ENCODE results near the gene GDPD5.
A peak's percentile ranks its signal among the peaks of the same experiment; 100 is the strongest.

Gene GDPD5

GRCh38 chr11:75402002-75402773, 123.6 kb downstream of the GDPD5 start:
- no peak for DNase-seq (ENCODE audit: low read depth in 2 of 2)

- no peak for DNase-seq (ENCODE audit: low read depth in 2 of 2)
Observed at GRCh38 chr11:75400146-75400865, 125.4 kb downstream of the GDPD5 start.

GRCh38 chr11:75399344-75400145, 126.2 kb downstream of the GDPD5 start, which contains the start of gene RPS3:
Gene RPS3 (plus strand): TSS chr11:75399518. CDS start chr11:75399548, 30 bp downstream.
- peak; percentile 68 to 76 for DNase-seq (ENCODE audit: low read depth in 2 of 2)

DNA sequence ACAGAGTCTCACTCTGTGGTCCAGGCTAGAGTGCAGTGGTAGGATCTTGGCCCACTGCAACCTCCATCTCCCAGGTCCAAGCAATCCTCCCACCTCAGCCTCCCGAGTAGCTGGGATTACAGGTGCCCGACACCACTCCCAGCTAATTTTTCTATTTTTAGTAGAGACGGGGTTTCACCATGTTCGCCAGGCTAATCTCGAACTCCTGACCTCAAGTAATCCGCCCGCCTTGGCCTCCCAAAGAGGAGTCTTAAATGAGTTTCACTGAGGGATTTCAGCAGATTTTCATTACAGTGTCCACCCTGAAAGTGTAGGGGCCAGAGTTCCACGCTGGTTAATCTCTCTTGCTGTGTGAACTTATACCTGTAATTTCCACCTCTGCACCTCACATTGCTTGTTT, 126.8 kb downstream of the GDPD5 start:
- DNase-seq (ENCODE audit: low read depth in 2 of 2): no peak

- DNase-seq (ENCODE audit: low read depth in 2 of 2): no peak
Observed at GRCh38 chr11:75394085-75394840, 131.5 kb downstream of the GDPD5 start.

- DNase-seq (ENCODE audit: low read depth in 2 of 2): no peak
Observed at GRCh38 chr11:75389925-75390324, 135.8 kb downstream of the GDPD5 start.

DNA sequence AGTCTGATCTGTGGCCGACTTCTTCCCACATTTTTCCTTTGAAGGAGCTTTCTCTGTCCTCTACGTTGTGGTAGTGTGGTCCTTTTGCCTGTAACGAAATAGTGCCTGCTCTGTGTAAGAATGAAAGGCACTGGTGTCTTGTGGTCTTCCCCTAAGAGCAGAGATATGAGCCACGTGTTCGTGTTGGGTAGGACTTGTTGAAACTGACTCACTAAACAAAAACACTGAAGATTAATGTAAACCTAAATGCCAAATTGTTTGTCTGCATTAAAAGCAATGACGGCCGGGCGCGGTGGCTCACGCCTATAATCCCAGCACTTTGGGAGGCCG, 136.5 kb downstream of the GDPD5 start:
- DNase-seq (ENCODE audit: low read depth in 2 of 2): no peak

DNA sequence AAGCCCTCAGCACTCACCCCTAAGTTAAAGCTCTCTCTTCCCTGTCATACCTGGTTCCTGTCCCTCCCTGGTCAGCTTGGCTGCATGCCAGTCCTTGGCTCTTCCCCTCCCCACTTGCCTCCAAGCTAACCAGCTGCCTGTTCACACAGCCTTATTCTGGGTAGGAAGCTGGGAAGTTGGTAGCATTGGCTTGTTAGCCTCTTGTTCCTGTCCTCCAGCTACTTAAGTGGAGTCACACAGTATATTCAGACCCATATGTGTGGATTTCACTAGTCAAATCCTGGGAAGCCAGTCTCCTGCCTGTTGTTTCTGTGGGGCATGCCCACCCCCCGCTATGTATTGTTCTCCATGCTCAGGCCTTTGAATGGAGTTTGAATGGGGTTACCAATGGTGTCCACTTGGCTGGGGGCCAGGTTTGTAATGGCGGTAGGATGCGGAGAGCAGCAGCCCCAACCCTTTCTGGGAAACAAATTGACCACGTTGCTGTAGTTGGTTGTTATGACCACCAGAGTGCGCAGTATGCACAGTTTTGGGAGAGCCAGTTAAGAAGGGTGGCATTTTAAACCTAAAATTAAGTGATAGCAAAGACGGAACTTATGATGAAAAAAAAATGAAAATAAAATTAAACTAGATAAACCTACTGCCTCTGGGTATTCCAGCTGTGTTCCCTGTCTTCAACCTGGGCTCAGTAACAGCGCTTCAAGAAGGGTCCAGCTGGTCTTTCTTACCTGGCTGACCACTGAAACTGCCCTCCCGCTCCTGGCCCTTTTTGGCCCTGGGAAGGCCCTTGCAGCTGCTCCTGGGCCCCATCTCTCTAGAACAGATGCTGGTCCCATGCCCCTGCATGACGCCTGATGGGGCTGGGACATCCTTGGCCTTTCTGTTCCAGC, 137.1 kb downstream of the GDPD5 start:
- peak; percentile 24 to 34 for DNase-seq (ENCODE audit: low read depth in 2 of 2)

DNA sequence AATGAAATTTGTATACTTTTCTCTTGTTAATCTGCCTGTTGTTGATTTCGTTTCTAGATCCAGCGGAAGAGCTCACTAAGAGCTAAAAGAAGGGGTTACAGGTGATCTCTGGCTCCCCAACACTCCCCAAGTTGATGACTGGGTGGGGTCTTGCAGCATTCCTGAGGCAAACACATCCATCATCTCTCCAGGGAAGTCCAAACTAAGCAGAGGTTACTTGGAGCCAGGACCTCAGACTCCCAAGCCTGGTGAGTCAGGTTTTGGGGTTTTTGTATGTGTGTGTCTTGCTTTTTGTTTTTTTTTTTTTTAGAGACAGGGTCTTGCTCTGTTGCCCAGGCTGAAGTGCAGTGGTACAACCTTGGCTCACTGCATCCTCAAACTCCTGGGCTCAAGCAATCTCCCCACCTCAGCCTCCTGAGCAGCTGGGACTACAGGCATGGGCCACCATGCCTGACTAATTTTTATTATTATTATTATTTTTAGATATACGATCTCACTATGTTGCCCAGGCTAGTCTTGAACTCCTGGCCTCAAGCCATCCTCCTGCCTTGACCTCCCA, 137.9 kb downstream of the GDPD5 start:
- no peak for DNase-seq (ENCODE audit: low read depth in 2 of 2)

- no peak for DNase-seq (ENCODE audit: low read depth in 2 of 2)
Observed at GRCh38 chr11:75386942-75387630, 138.7 kb downstream of the GDPD5 start.

Data from stimulated activated CD8-positive, alpha-beta memory T cell treated with anti-CD3 and anti-CD28 coated beads, Interleukin-7, amount 100 ng/mL, for 1 hour (primary cell).